Measurements from ENCODE around the gene IKZF1.

Gene IKZF1

DNA sequence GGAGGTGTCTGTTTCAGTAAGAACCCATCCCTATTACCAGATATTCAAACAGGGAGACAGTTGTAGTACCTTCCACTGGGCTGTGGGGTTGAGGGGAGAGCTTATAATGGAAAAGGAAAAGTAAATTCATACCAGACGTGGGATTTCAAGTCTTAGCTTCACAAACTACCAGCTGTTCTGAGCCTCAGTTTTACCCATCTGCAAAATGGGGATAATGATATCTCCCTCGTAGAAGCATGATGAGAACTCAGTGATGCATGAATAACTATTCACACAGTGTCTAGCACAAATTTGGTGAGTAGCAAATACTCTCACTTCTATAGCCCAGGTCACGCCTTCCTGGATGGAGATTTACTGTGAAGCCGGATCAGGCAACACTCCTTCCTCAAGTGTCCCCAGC, 29.1 kb upstream of the IKZF1 start:
- no peaks in the 10 kb centered on the region for H3F3A ChIP-seq (ENCODE audit: insufficient read depth, low read length)

DNA sequence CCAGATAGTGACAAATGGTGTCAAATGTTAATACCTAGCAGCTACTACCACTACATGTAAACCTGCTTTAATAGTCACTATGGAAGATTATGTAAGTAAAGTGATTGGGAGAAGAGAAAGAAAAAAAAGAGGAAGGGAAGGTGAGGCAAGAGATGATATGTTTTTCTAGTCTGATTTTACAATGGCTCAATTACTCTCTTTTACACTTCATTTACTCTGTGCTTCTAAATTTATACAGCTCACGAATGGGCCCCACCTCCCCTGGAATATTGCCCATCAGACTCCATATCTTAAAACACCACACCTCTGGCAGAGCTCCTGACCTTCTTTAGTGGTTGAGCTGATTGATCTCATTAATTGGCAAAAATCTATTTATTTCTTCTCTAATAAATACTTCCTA, 28.0 kb upstream of the IKZF1 start:
- Histone ChIP-seq H4K20me1 (ENCODE audit: insufficient read depth, low read length) (no peaks in the 10 kb centered on the region), H2AFZ (ENCODE audit: low read length) (no peak overlapping the region), H3F3A (ENCODE audit: insufficient read depth, low read length) (peaks cover 4% of the 10 kb centered on the region; the same call in 1 of the 2 replicates), H3K79me2 (ENCODE audit: low read length) (no peaks in the 10 kb centered on the region), H3K9me3 (replicated peaks; ENCODE audit: insufficient read depth, low read length) (no peaks in the 10 kb centered on the region), H3K4me2 (ENCODE audit: low read depth, low read length) (no peak overlapping the region), H3K4me1 (ENCODE audit: low read length) (peaks cover 9% of the 10 kb centered on the region), H3K9me2 (replicated peaks; ENCODE audit: insufficient read depth, low read length) (no peaks in the 10 kb centered on the region), H3K36me3 (replicated peaks; ENCODE audit: insufficient read depth, low read length) (no peaks in the 10 kb centered on the region), H3K4me3 (ENCODE audit: low read length) (no peak overlapping the region), H3K27ac (ENCODE audit: low read length) (no peak overlapping the region), H3K27me3 (replicated peaks; ENCODE audit: insufficient read depth, low read length) (no peaks in the 10 kb centered on the region), H3K9ac (ENCODE audit: low read length) (no peak overlapping the region)
- no peak for TF ChIP-seq EZH2phosphoT487 (IDR thresholded peaks at IDR 0.05; ENCODE audit: low read length)
- TF ChIP-seq, protein P1, sequence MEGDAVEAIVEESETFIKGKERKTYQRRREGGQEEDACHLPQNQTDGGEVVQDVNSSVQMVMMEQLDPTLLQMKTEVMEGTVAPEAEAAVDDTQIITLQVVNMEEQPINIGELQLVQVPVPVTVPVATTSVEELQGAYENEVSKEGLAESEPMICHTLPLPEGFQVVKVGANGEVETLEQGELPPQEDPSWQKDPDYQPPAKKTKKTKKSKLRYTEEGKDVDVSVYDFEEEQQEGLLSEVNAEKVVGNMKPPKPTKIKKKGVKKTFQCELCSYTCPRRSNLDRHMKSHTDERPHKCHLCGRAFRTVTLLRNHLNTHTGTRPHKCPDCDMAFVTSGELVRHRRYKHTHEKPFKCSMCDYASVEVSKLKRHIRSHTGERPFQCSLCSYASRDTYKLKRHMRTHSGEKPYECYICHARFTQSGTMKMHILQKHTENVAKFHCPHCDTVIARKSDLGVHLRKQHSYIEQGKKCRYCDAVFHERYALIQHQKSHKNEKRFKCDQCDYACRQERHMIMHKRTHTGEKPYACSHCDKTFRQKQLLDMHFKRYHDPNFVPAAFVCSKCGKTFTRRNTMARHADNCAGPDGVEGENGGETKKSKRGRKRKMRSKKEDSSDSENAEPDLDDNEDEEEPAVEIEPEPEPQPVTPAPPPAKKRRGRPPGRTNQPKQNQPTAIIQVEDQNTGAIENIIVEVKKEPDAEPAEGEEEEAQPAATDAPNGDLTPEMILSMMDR (IDR thresholded peaks at IDR 0.05; ENCODE audit: low read length), result no peak
- TF ChIP-seq EZH2 (optimal IDR thresholded peaks at IDR 0.05; ENCODE audit: low read depth, low read length), result no peak
- DNase-seq, result no peak

More for the DNA sequence above, 29.1 kb upstream of the IKZF1 start:
- H3K36me3 ChIP-seq (replicated peaks; ENCODE audit: insufficient read depth, low read length), result no peaks in the 10 kb centered on the region
- no peak overlapping the region for H2AFZ ChIP-seq (ENCODE audit: low read length)
- H3K27ac ChIP-seq (ENCODE audit: low read length), result no peak overlapping the region
- H3K4me3 ChIP-seq (ENCODE audit: low read length), result no peak overlapping the region
- H3K9me3 ChIP-seq (replicated peaks; ENCODE audit: insufficient read depth, low read length), result no peaks in the 10 kb centered on the region
- no peaks in the 10 kb centered on the region for H3K9me2 ChIP-seq (replicated peaks; ENCODE audit: insufficient read depth, low read length)
- no peaks in the 10 kb centered on the region for H3K4me1 ChIP-seq (ENCODE audit: low read length)
- H4K20me1 ChIP-seq (ENCODE audit: insufficient read depth, low read length), result no peaks in the 10 kb centered on the region
- H3K9ac ChIP-seq (ENCODE audit: low read length), result no peak overlapping the region
- no peaks in the 10 kb centered on the region for H3K27me3 ChIP-seq (replicated peaks; ENCODE audit: insufficient read depth, low read length)
- TF ChIP-seq EZH2phosphoT487 (IDR thresholded peaks at IDR 0.05; ENCODE audit: low read length) (no peak), EZH2 (optimal IDR thresholded peaks at IDR 0.05; ENCODE audit: low read depth, low read length) (no peak)
- TF ChIP-seq, protein P1 (IDR thresholded peaks at IDR 0.05; ENCODE audit: low read length), result no peak
- DNase-seq, result no peak
- H3K4me2 ChIP-seq (ENCODE audit: low read depth, low read length), result no peak overlapping the region
- no peaks in the 10 kb centered on the region for H3K79me2 ChIP-seq (ENCODE audit: low read length)

DNA sequence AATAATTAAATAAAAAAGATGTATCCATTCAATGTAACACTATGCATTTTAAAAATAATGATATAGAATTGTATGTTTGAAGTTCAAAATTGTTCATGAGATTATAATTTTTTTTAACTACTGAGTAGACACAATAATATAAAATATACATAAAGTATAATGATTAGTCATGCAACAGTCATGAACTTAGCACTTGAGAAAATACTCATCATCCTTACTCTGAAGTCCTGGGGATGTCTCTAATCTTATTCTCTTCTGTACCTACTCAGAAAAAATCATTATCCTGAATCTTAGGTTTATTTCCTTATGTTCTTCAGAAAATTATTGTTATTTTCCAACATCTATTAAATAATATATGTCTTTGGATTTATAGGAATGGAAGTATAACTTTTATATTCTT, 26.4 kb upstream of the IKZF1 start:
- Histone ChIP-seq H3K36me3 (replicated peaks; ENCODE audit: insufficient read depth, low read length) (no peaks in the 10 kb centered on the region), H3K4me3 (ENCODE audit: low read length) (no peak overlapping the region), H3F3A (ENCODE audit: insufficient read depth, low read length) (peaks cover 12% of the 10 kb centered on the region), H3K9me3 (replicated peaks; ENCODE audit: insufficient read depth, low read length) (no peaks in the 10 kb centered on the region), H3K79me2 (ENCODE audit: low read length) (no peaks in the 10 kb centered on the region), H2AFZ (ENCODE audit: low read length) (no peak overlapping the region), H4K20me1 (ENCODE audit: insufficient read depth, low read length) (no peaks in the 10 kb centered on the region), H3K27ac (ENCODE audit: low read length) (no peak overlapping the region), H3K9ac (ENCODE audit: low read length) (no peak overlapping the region), H3K27me3 (replicated peaks; ENCODE audit: insufficient read depth, low read length) (no peaks in the 10 kb centered on the region), H3K4me1 (ENCODE audit: low read length) (peaks cover 13% of the 10 kb centered on the region), H3K4me2 (ENCODE audit: low read depth, low read length) (no peak overlapping the region), H3K9me2 (replicated peaks; ENCODE audit: insufficient read depth, low read length) (no peaks in the 10 kb centered on the region)
- no peak for TF ChIP-seq EZH2 (optimal IDR thresholded peaks at IDR 0.05; ENCODE audit: low read depth, low read length)
- TF ChIP-seq EZH2phosphoT487 (IDR thresholded peaks at IDR 0.05; ENCODE audit: low read length), result no peak
- TF ChIP-seq, protein P1 (IDR thresholded peaks at IDR 0.05; ENCODE audit: low read length), result no peak
- DNase-seq, result no peak

Measured in MM.1S (cell line).